Measurements from ENCODE around the gene ARHGAP1.
"Not testable (repeated sequence)": the region's sequence is repeated elsewhere in the genome, so short reads cannot be mapped to it uniquely, and the experiment has no call there.

Gene ARHGAP1

GRCh38 chr11:46717825-46718154 is 17.4 kb upstream of the ARHGAP1 start:
- H3K27ac Mint-ChIP-seq; H3K9me3 Mint-ChIP-seq; H3K4me3 Mint-ChIP-seq; H3K4me1 Mint-ChIP-seq (ENCODE audit: low read depth); intact Hi-C loops (cut with micrococcal nuclease); H3K36me3 Mint-ChIP-seq (ENCODE audit: low read depth); H3K27me3 Mint-ChIP-seq: not testable (repeated sequence)

GRCh38 chr11:46712874-46713576 is 12.6 kb upstream of the ARHGAP1 start:
- peaks cover 5% of the 10 kb centered on the region for H3K36me3 Mint-ChIP-seq (ENCODE audit: low read depth)
- no peaks in the 10 kb centered on the region for H3K9me3 Mint-ChIP-seq
- no peaks in the 10 kb centered on the region for H3K4me1 Mint-ChIP-seq (ENCODE audit: low read depth)
- H3K27ac Mint-ChIP-seq: no peak overlapping the region
- intact Hi-C loops (cut with micrococcal nuclease): no loop called here
- no peak overlapping the region for H3K4me3 Mint-ChIP-seq
- H3K27me3 Mint-ChIP-seq: no peaks in the 10 kb centered on the region

GRCh38 chr11:46711303-46711702 is 10.9 kb upstream of the ARHGAP1 start:
- H3K27ac Mint-ChIP-seq: no peak overlapping the region
- H3K4me3 Mint-ChIP-seq: no peak overlapping the region
- H3K27me3 Mint-ChIP-seq: no peaks in the 10 kb centered on the region
- intact Hi-C loops (cut with micrococcal nuclease): no loop called here
- peaks cover 22% of the 10 kb centered on the region for H3K36me3 Mint-ChIP-seq (ENCODE audit: low read depth)
- H3K4me1 Mint-ChIP-seq (ENCODE audit: low read depth): no peaks in the 10 kb centered on the region
- no peaks in the 10 kb centered on the region for H3K9me3 Mint-ChIP-seq

- H3K36me3 Mint-ChIP-seq (ENCODE audit: low read depth): peaks cover 27% of the 10 kb centered on the region
- intact Hi-C loops (cut with micrococcal nuclease): no loop called here
Measured at GRCh38 chr11:46710821-46711269, 10.4 kb upstream of the ARHGAP1 start.

GRCh38 chr11:46709351-46709750 is 8.9 kb upstream of the ARHGAP1 start:
- intact Hi-C loops (cut with micrococcal nuclease); H3K27ac Mint-ChIP-seq; H3K4me3 Mint-ChIP-seq; H3K4me1 Mint-ChIP-seq (ENCODE audit: low read depth); H3K9me3 Mint-ChIP-seq; H3K27me3 Mint-ChIP-seq: not testable (repeated sequence)
- peaks cover 42% of the 10 kb centered on the region for H3K36me3 Mint-ChIP-seq (ENCODE audit: low read depth)

More at GRCh38 chr11:46710821-46711269, 10.4 kb upstream of the ARHGAP1 start:
- H3K4me3 Mint-ChIP-seq: no peak overlapping the region
- H3K4me1 Mint-ChIP-seq (ENCODE audit: low read depth): no peaks in the 10 kb centered on the region
- no peak overlapping the region for H3K27ac Mint-ChIP-seq
- no peaks in the 10 kb centered on the region for H3K27me3 Mint-ChIP-seq
- H3K9me3 Mint-ChIP-seq: no peaks in the 10 kb centered on the region

- Mint-ChIP-seq H3K4me3 (no peak overlapping the region), H3K27ac (no peak overlapping the region)
Measured at GRCh38 chr11:46706886-46707285, 6.5 kb upstream of the ARHGAP1 start.

GRCh38 chr11:46705070-46705688 is 4.8 kb upstream of the ARHGAP1 start:
- peaks cover 20% of the 10 kb centered on the region for H3K4me1 Mint-ChIP-seq (ENCODE audit: low read depth)
- no peak overlapping the region for H3K4me3 Mint-ChIP-seq
- no peaks in the 10 kb centered on the region for H3K27me3 Mint-ChIP-seq
- H3K27ac Mint-ChIP-seq: no peak overlapping the region
- peaks cover 83% of the 10 kb centered on the region for H3K36me3 Mint-ChIP-seq (ENCODE audit: low read depth)
- no peaks in the 10 kb centered on the region for H3K9me3 Mint-ChIP-seq
- intact Hi-C loops (cut with micrococcal nuclease): no loop called here

More at GRCh38 chr11:46706886-46707285, 6.5 kb upstream of the ARHGAP1 start:
- intact Hi-C loops (cut with micrococcal nuclease): no loop called here
- Mint-ChIP-seq H3K9me3 (no peaks in the 10 kb centered on the region), H3K4me1 (ENCODE audit: low read depth) (peaks cover 12% of the 10 kb centered on the region), H3K36me3 (ENCODE audit: low read depth) (peaks cover 66% of the 10 kb centered on the region), H3K27me3 (no peaks in the 10 kb centered on the region)

GRCh38 chr11:46701078-46701654 is 747 bp upstream of the ARHGAP1 start:
- no peaks in the 10 kb centered on the region for H3K27me3 Mint-ChIP-seq
- H3K4me3 Mint-ChIP-seq: peak overlapping the region; percentile 95
- intact Hi-C loops (cut with micrococcal nuclease): loop anchor here (2.0 kb wide), 1 partner anchor 84 kb away; the partner anchor contains the start of genes ATG13 and HARBI1
- no peaks in the 10 kb centered on the region for H3K9me3 Mint-ChIP-seq
- peak overlapping the region; percentile 99 for H3K27ac Mint-ChIP-seq
- peaks cover 79% of the 10 kb centered on the region for H3K36me3 Mint-ChIP-seq (ENCODE audit: low read depth)
- peaks cover 43% of the 10 kb centered on the region for H3K4me1 Mint-ChIP-seq (ENCODE audit: low read depth)

- Mint-ChIP-seq H3K27me3 (no peaks in the 10 kb centered on the region), H3K36me3 (ENCODE audit: low read depth) (peaks cover 79% of the 10 kb centered on the region), H3K4me3 (no peak overlapping the region), H3K9me3 (no peaks in the 10 kb centered on the region), H3K4me1 (ENCODE audit: low read depth) (peaks cover 47% of the 10 kb centered on the region), H3K27ac (no peak overlapping the region)
- intact Hi-C loops (cut with micrococcal nuclease): no loop called here
Measured at GRCh38 chr11:46698597-46698996, 1.8 kb downstream of the ARHGAP1 start.

GRCh38 chr11:46697723-46698122 is 2.7 kb downstream of the ARHGAP1 start:
- Mint-ChIP-seq H3K27me3 (no peaks in the 10 kb centered on the region), H3K36me3 (ENCODE audit: low read depth) (peaks cover 79% of the 10 kb centered on the region), H3K27ac (no peak overlapping the region), H3K9me3 (no peaks in the 10 kb centered on the region), H3K4me1 (ENCODE audit: low read depth) (peaks cover 43% of the 10 kb centered on the region), H3K4me3 (no peak overlapping the region)
- intact Hi-C loops (cut with micrococcal nuclease): no loop called here

- H3K4me1 Mint-ChIP-seq (ENCODE audit: low read depth): peaks cover 39% of the 10 kb centered on the region
- no peak overlapping the region for H3K4me3 Mint-ChIP-seq
- intact Hi-C loops (cut with micrococcal nuclease): no loop called here
Measured at GRCh38 chr11:46697303-46697702, 3.1 kb downstream of the ARHGAP1 start.

GRCh38 chr11:46696212-46696558 is 4.2 kb downstream of the ARHGAP1 start:
- no peaks in the 10 kb centered on the region for H3K9me3 Mint-ChIP-seq
- peaks cover 79% of the 10 kb centered on the region for H3K36me3 Mint-ChIP-seq (ENCODE audit: low read depth)
- H3K27me3 Mint-ChIP-seq: no peaks in the 10 kb centered on the region
- H3K4me1 Mint-ChIP-seq (ENCODE audit: low read depth): peaks cover 28% of the 10 kb centered on the region
- H3K27ac Mint-ChIP-seq: peak overlapping the region; percentile 10
- H3K4me3 Mint-ChIP-seq: no peak overlapping the region
- intact Hi-C loops (cut with micrococcal nuclease): no loop called here

More at GRCh38 chr11:46697303-46697702, 3.1 kb downstream of the ARHGAP1 start:
- Mint-ChIP-seq H3K36me3 (ENCODE audit: low read depth) (peaks cover 79% of the 10 kb centered on the region), H3K27me3 (no peaks in the 10 kb centered on the region), H3K27ac (no peak overlapping the region), H3K9me3 (no peaks in the 10 kb centered on the region)

- peak overlapping the region; percentile 10 for H3K27ac Mint-ChIP-seq
- peaks cover 79% of the 10 kb centered on the region for H3K36me3 Mint-ChIP-seq (ENCODE audit: low read depth)
- H3K4me3 Mint-ChIP-seq: no peak overlapping the region
- H3K4me1 Mint-ChIP-seq (ENCODE audit: low read depth): peaks cover 27% of the 10 kb centered on the region
- no peaks in the 10 kb centered on the region for H3K9me3 Mint-ChIP-seq
- H3K27me3 Mint-ChIP-seq: no peaks in the 10 kb centered on the region
- intact Hi-C loops (cut with micrococcal nuclease): no loop called here
Measured at GRCh38 chr11:46695345-46696211, 4.8 kb downstream of the ARHGAP1 start.

- no peaks in the 10 kb centered on the region for H3K9me3 Mint-ChIP-seq
- H3K4me3 Mint-ChIP-seq: no peak overlapping the region
- no peaks in the 10 kb centered on the region for H3K27me3 Mint-ChIP-seq
- intact Hi-C loops (cut with micrococcal nuclease): no loop called here
- H3K4me1 Mint-ChIP-seq (ENCODE audit: low read depth): peaks cover 27% of the 10 kb centered on the region
- H3K27ac Mint-ChIP-seq: no peak overlapping the region
- H3K36me3 Mint-ChIP-seq (ENCODE audit: low read depth): peaks cover 81% of the 10 kb centered on the region
Measured at GRCh38 chr11:46694607-46695006, 5.8 kb downstream of the ARHGAP1 start.

Data from dendritic cell treated with granulocyte-macrophage colony-stimulating factor and Interleukin-4, amounts not matched to agents 40 ng/mL and 50 ng/mL, for 4 days (primary cell).